ENCODE results near the gene CCNY.

Gene CCNY

DNA sequence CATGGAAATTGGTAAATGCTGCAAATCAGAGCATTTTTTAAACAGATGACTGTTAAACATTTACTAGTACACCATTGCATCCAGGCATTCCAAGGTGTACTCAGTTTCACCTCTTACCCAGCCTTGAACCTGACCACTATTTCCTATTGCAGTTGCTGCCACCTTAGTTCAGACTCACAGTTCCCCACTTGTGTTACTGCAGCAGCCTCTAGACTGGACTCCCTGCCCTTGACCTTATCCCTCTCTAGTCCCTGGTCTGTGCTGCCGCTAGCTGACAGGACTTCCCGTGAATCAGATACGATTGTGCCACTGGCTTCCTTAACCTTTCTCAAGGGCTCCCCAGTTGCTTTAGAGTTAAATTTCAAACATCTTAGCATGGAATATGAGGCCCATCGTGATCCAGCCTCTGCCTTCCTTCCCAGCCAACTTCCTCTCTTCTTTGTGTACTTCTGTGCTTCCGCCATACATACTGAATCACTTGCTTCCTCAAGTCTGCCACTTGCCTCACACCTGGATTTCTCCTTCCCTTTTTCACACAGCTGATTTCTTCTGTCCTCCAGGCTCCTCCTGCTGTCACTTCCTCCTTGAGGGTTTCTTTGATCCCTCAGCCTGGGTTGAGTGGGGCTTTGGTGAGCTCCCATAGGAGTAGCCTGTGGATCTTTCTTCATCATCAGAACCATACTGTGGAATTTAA is 150.1 kb downstream of the CCNY start:
- 0 out of 2 replicates have a peak, but pooled peaks cover 9% of the 10 kb centered on the region for H3K79me2 ChIP-seq (ENCODE audit: low read length)
- no peak for DNase-seq
- no peaks in the 10 kb centered on the region for H3K9me3 ChIP-seq (replicated peaks; ENCODE audit: insufficient read depth, low read length)
- H3K27ac ChIP-seq (ENCODE audit: low read length) = no peak overlapping the region
- H3K4me1 ChIP-seq (ENCODE audit: low read length) = no peaks in the 10 kb centered on the region
- no peak for TF ChIP-seq EZH2 (optimal IDR thresholded peaks at IDR 0.05; ENCODE audit: low read depth, low read length)
- TF ChIP-seq, protein P1, sequence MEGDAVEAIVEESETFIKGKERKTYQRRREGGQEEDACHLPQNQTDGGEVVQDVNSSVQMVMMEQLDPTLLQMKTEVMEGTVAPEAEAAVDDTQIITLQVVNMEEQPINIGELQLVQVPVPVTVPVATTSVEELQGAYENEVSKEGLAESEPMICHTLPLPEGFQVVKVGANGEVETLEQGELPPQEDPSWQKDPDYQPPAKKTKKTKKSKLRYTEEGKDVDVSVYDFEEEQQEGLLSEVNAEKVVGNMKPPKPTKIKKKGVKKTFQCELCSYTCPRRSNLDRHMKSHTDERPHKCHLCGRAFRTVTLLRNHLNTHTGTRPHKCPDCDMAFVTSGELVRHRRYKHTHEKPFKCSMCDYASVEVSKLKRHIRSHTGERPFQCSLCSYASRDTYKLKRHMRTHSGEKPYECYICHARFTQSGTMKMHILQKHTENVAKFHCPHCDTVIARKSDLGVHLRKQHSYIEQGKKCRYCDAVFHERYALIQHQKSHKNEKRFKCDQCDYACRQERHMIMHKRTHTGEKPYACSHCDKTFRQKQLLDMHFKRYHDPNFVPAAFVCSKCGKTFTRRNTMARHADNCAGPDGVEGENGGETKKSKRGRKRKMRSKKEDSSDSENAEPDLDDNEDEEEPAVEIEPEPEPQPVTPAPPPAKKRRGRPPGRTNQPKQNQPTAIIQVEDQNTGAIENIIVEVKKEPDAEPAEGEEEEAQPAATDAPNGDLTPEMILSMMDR (IDR thresholded peaks at IDR 0.05; ENCODE audit: low read length) = no peak
- H4K20me1 ChIP-seq (ENCODE audit: insufficient read depth, low read length) = no peaks in the 10 kb centered on the region
- no peak overlapping the region for H3K9ac ChIP-seq (ENCODE audit: low read length)
- no peaks in the 10 kb centered on the region for H3K27me3 ChIP-seq (replicated peaks; ENCODE audit: insufficient read depth, low read length)
- no peak overlapping the region for H3K4me2 ChIP-seq (ENCODE audit: low read depth, low read length)
- no peak overlapping the region for H3K4me3 ChIP-seq (ENCODE audit: low read length)
- H3K36me3 ChIP-seq (replicated peaks; ENCODE audit: insufficient read depth, low read length) = no peaks in the 10 kb centered on the region
- H3F3A ChIP-seq (ENCODE audit: insufficient read depth, low read length) = no peaks in the 10 kb centered on the region; the same call in 1 of the 2 replicates
- H3K9me2 ChIP-seq (replicated peaks; ENCODE audit: insufficient read depth, low read length) = no peaks in the 10 kb centered on the region
- H2AFZ ChIP-seq (ENCODE audit: low read length) = no peak overlapping the region

DNA sequence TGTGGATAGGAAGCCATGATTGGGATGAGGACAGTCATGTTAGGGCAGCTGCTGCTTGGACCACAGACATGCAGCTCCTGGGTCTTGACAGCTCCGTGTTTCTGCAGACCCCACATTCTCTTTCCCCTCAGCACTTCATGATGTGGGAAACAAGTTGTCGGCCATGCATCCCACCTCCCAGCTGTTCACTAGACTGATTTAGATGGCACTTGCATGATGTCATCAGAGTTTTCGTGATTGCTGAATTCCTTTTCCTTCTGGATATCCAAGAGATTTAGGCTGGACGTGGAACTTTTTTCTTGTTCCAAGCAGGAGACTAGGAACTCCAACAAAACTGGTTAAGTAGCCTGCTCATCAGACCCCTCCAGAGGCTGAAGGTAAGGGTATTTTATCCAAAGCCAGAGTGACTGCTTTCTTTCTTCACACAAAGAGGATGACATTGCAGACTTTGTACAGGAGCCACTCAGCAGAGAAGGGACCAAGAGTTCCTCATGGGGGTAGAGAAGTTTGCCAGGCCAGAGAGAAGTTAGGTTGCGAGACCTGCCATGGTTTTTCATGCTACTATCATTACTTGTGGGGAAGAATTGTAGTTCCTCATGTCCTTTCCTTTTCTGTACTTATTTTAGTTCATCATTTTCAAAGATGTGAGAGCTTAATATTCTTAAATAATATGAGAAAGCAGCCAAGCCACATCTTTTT is 151.2 kb downstream of the CCNY start:
- Histone ChIP-seq H4K20me1 (ENCODE audit: insufficient read depth, low read length) (no peaks in the 10 kb centered on the region), H3K4me2 (ENCODE audit: low read depth, low read length) (no peak overlapping the region), H3K4me3 (ENCODE audit: low read length) (no peak overlapping the region), H2AFZ (ENCODE audit: low read length) (no peak overlapping the region), H3K27me3 (replicated peaks; ENCODE audit: insufficient read depth, low read length) (no peaks in the 10 kb centered on the region), H3K27ac (ENCODE audit: low read length) (no peak overlapping the region), H3K79me2 (ENCODE audit: low read length) (0 out of 2 replicates have a peak, but pooled peaks cover under 1% of the 10 kb centered on the region), H3K9me2 (replicated peaks; ENCODE audit: insufficient read depth, low read length) (no peaks in the 10 kb centered on the region), H3F3A (ENCODE audit: insufficient read depth, low read length) (no peaks in the 10 kb centered on the region; the same call in 1 of the 2 replicates), H3K9me3 (replicated peaks; ENCODE audit: insufficient read depth, low read length) (no peaks in the 10 kb centered on the region), H3K36me3 (replicated peaks; ENCODE audit: insufficient read depth, low read length) (no peaks in the 10 kb centered on the region), H3K9ac (ENCODE audit: low read length) (no peak overlapping the region), H3K4me1 (ENCODE audit: low read length) (no peaks in the 10 kb centered on the region)
- no peak for DNase-seq
- no peak for TF ChIP-seq EZH2phosphoT487 (IDR thresholded peaks at IDR 0.05; ENCODE audit: low read length)
- TF ChIP-seq EZH2 (optimal IDR thresholded peaks at IDR 0.05; ENCODE audit: low read depth, low read length) = no peak
- TF ChIP-seq, protein P1 (IDR thresholded peaks at IDR 0.05; ENCODE audit: low read length) = no peak

DNA sequence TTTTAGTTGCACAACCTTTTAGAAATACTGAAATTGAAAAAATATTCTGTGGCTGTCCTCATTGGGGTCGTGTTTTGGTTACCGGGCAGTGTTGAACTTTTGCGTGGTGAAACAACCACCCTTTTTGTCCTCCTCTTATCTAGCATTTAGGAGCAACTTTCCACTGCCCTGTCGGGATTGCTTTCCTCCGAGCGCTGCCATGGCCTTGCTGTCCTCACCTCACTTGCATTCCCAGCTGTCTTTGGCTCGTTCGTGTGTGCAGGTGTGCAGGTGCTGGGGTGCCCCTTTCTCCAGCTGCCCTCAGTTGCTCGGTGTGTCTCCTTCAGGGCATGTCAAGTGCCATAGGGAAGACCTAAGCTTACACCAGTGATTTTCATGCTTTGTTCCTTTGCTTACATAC is 151.9 kb downstream of the CCNY start:
- Histone ChIP-seq H3K4me2 (ENCODE audit: low read depth, low read length) (no peak overlapping the region), H3K4me3 (ENCODE audit: low read length) (no peak overlapping the region), H3K4me1 (ENCODE audit: low read length) (no peaks in the 10 kb centered on the region), H3K79me2 (ENCODE audit: low read length) (no peaks in the 10 kb centered on the region), H3F3A (ENCODE audit: insufficient read depth, low read length) (no peaks in the 10 kb centered on the region; the same call in 1 of the 2 replicates), H2AFZ (ENCODE audit: low read length) (no peak overlapping the region), H4K20me1 (ENCODE audit: insufficient read depth, low read length) (no peaks in the 10 kb centered on the region), H3K9ac (ENCODE audit: low read length) (no peak overlapping the region), H3K36me3 (replicated peaks; ENCODE audit: insufficient read depth, low read length) (no peaks in the 10 kb centered on the region), H3K27me3 (replicated peaks; ENCODE audit: insufficient read depth, low read length) (no peaks in the 10 kb centered on the region), H3K9me3 (replicated peaks; ENCODE audit: insufficient read depth, low read length) (no peaks in the 10 kb centered on the region), H3K27ac (ENCODE audit: low read length) (no peak overlapping the region), H3K9me2 (replicated peaks; ENCODE audit: insufficient read depth, low read length) (no peaks in the 10 kb centered on the region)
- no peak for DNase-seq
- TF ChIP-seq, protein P1 (IDR thresholded peaks at IDR 0.05; ENCODE audit: low read length) = no peak
- TF ChIP-seq EZH2phosphoT487 (IDR thresholded peaks at IDR 0.05; ENCODE audit: low read length) (no peak), EZH2 (optimal IDR thresholded peaks at IDR 0.05; ENCODE audit: low read depth, low read length) (no peak)

Data from MM.1S (cell line).